NK-92 treated with Interleukin-12 subunit alpha and Interleukin-12 subunit beta, amount 100 ng/mL, for 24 hours (cell line): ENCODE measurements around the gene EXOC4.

Source experiments
- DNase-seq: peaks from one replicate; lab custom pipeline; 2025; lab: John Stamatoyannopoulos, UW

EXOC4 gene

DNA sequence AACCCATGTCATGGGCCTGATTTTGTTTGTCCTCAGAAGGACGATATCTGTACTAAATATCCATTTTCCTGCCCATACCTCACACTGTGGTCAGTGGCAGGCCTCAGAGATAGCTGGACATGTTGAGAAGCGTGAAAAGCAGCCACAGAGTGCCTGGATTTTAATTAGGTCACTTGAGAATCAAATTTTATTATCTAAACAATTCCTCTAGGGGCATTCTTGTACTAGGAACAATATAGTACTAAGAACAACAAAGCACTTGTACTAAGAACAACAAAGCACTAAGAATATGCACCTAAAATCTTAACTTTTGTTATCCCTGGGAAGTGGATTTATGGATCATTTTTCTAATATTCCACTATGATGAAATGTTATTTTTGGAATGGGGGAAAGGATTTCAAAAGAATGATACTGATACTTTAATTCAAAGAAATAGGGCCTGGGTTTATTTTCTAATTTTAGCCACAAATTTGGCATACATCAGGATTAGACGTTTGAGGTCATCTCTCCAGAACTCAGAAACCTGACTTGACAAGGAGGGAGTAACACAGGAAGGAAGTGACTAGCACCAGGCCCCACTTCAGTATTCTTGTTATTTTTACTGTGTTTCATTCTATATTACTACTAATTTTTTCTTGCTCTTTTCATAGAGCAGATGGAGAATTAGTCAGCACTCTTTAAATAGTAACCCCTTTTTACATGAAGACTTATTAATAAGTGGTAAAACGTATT, 112.2 kb downstream of the EXOC4 start:
- DNase-seq, result no peak

DNA sequence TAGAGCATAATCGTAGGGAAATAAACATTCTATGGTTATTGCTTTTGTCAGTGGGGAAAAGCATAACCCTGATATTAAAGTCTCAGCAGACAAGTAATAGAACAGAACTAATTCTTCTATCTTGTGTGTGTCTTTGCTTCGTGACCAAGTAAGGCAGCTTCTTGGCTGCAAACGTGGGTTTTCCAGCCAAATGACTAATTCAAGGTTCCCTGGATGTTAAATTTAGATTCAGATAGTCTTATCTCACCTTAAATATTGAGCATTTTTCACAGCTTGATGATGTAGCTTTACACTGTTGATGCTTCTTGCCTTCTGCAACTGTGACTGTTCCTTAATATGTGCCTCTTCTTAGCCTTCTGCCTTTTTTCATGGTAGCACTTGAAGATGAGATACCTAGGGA, 113.0 kb downstream of the EXOC4 start:
- DNase-seq, result no peak

DNA sequence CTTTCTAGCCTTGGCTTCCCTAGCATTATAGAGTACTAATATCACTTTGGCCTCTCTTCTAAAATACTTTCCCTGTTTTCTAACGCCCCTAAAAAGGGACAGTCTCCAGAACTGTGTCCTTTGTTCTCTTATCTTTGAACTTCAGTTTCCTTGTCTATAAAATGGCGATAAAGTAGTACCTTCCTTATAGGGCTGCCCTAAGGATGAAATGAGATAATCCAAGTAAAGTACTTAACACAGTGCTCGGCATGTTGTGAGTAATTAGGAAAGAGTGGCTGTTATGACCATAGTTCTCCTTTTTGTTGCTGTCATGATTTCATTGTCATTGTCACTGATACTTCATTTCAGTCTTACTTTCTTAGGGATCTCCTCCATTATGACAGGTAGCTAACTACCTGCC, 114.7 kb downstream of the EXOC4 start:
- DNase-seq, result no peak

- DNase-seq, result no peak
Observed at GRCh38 chr7:133369130-133369529, 116.3 kb downstream of the EXOC4 start.

GRCh38 chr7:133371616-133372015, 118.7 kb downstream of the EXOC4 start:
- no peak for DNase-seq

GRCh38 chr7:133372337-133372736, 119.5 kb downstream of the EXOC4 start:
- no peak for DNase-seq

DNA sequence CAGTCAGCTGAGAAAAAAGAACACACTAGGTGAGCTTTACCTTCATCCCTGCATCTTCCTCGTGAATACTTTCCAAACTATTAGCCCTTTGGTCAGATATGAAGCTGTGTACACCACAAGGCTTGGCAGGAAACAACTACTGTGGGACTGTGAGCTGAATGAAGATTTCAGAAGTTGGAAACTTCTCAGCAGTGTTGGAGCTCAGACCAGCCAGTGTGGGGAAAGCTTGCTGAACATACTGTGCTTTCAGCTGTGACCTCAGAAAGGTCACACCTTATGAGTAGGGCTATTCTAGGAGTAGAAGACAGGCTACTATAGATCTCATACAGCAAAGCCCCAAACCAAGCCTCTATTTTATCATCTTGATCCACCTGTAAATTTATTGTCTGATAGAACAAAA, 123.6 kb downstream of the EXOC4 start:
- no peak for DNase-seq

DNA sequence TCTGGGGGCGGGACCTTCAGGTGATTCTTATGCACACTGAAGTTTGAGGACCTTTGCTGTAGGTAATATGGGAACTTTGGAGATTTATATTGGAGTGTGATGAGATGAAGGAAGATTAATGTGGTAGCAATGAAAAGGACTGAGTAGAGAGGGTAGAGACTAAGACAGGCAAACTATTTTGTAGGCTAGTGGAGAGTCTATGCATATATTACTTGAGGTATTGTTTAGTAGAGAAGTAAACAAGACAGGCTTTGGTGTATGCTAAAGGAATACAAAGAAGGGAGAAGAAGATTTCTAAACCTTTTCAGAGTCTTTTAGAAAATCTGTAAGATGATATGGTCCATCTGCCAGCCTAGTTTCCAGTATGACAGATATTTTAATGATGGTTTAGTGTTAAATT, 129.1 kb downstream of the EXOC4 start:
- DNase-seq, result no peak

DNA sequence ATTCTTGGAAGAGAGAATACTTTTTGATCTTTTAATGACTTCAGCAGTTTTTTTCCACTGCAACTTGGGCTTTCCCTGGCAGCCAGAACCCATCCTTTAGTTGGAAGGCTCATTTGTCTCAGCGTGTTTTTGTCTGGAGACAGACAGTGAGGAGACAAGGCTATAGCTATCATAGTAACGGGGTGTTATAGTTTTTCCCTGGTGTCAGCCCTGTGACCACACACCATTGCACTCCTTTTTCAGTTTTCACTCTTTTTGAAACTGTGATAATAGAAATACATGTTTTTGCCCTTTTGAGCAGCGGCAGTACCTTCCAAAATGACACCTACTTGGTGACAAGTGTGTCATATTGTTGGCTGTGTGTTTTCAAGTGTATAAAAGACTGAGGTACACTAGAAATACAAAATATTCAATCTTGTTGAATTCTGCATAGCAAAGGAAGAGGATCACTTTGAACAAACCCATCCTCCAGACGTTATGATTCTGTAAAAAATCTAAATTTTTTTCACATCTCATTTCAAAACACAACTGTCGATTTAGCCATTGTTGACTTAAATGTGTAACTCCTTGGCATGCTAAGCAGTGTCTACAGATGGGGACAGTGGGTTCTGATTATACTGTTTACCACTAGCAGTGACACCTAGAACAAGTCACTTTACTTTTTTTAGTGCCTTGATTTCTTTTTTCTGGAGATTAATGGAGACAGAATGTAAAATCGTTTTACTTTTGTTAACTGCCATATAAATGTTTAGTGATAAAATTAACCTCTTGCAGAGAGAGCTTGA, 130.1 kb downstream of the EXOC4 start:
- no peak for DNase-seq

- DNase-seq, result no peak
Observed at GRCh38 chr7:133386205-133386604, 133.3 kb downstream of the EXOC4 start.

GRCh38 chr7:133389727-133390126, 136.8 kb downstream of the EXOC4 start:
- no peak for DNase-seq

GRCh38 chr7:133391206-133391605, 138.3 kb downstream of the EXOC4 start:
- no peak for DNase-seq

GRCh38 chr7:133394369-133394768, 141.5 kb downstream of the EXOC4 start:
- no peak for DNase-seq

- no peak for DNase-seq
Observed at GRCh38 chr7:133395551-133395950, 142.7 kb downstream of the EXOC4 start.

DNA sequence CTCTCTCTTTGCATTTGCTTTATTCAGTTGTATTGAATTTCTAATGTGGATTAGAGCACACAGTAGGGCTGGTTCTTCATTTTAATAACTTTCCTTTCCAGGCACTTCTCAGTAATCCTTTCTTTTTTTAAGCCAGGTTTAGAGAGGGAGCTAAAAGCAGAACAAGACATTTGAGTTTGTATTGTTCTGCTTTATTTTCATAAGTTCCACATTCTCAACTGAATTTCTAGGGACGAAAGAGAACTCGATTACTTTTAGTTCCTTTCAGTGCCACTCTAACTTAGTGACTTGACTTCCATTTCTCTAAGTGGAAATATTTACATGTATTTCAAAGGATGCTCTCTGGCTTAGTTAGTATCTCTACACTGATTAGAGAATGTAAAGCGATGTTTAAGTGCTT, 145.6 kb downstream of the EXOC4 start:
- DNase-seq, result no peak

GRCh38 chr7:133401225-133401624, 148.3 kb downstream of the EXOC4 start:
- no peak for DNase-seq

DNA sequence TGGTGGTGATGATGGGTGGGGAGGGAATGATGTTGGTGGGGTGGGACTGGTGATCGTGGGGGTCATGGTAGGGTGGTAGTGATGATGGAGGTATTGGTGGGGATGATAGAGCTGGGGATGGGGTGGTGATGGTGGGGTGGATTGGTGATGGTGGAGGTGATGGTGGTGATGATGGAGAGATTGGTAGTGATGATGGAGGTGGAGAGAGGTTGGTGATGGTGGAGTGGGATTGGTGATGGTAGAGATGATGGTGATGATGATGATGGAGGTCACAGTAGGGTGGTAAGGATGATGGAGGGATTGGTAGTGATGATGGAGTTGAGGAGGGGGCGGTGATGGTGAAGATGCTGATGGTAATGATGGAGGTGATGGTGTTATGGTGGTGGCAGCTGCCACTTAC, 155.3 kb downstream of the EXOC4 start:
- DNase-seq, result no peak

DNA sequence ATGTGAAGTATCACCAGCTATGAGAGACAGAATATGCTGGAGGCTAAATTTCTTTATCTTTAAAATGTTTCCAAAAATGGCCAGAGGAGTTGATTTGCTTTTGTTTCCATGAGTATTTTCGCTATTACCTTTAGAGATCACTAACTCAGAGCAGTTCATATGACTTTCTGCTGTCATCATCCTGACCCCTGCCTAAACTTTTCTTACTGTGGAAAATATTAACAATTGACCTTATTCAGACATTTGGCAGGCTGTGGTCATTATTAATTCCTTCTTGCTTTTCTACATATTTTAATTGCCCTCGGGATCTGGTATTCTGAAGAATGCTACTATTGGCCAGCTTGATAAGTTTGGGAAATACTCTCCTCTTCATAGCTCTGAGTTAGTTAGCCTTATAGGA, 156.5 kb downstream of the EXOC4 start:
- DNase-seq, result no peak

DNA sequence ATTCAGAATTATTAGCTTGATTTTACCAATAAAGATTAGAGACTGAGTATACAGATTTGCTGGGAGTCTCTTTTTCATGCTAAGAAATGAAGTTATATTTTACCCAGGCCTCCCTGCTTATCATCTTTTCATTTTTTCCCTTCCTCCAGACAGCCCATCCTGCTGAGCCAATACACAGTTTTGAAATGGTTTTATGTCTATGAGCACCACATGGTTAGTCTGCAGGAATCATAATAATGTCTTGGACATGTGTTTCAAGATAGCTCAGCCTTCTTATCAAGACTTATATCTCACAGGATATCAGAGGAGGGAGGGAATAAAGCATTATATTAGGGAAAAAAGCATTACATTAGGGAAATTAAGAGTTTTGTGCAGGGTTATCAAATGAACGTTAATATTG, 157.1 kb downstream of the EXOC4 start:
- DNase-seq, result no peak

DNA sequence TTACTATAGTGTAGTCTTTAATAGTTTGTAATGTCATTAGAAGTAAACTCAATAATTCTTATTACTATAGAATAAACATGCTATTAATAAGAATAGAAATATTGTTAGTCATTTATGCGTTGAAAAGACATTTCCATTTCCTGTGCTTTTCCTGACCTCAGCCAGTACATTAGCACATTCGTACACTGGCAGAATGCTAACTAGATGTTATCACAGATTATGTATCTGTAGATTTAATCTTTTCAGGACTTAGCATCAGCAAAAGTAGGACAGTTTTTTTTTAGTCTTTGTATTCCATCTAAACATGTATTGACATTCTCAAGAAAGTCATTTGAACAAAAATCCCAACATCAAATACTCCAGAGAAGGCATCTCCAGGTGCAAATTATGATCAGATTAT, 158.5 kb downstream of the EXOC4 start:
- DNase-seq, result no peak

DNA sequence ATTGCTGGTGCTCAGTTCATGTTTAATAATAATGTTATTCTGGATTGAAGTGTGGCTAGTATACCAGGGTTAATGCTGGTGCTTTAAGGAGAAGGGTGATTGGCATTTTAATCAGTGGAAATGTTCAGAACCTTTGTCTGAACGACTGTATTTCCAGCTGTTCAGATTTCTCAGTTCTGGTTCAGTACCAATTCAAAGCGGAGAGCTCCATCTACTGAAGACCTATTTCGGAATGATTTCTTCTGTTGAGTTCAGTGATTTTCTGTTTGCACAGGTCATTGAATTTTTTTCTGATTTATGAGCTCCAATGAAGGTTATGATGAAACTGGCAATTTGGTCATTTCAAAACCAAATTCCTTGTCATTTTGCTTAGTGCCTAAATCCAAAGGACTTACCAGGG, 160.1 kb downstream of the EXOC4 start:
- no peak for DNase-seq

- DNase-seq, result no peak
Observed at GRCh38 chr7:133419041-133419440, 166.2 kb downstream of the EXOC4 start.

DNA sequence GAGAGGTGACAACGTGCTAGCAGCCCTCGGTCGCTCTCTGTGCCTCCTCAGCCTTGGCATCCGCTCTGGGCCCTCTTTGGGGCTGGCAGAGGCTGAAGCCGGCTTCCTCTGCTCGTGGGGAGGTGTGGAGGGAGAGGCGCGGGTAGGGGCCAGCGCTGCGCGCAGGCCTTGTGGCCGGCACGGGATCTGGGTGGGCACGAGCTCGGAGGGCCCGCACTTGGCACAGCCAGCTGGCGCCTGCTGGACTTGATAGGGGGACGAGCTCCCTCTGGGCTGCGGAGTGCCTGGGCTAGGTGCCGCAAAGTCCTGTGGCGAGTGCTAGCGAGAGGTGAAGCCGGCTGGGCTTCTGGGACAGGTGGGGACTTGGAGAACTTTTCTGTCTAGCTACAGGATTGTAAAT, 170.7 kb downstream of the EXOC4 start:
- DNase-seq, result no peak

- DNase-seq, result no peak
Observed at GRCh38 chr7:133428326-133428725, 175.4 kb downstream of the EXOC4 start.
